ACC112 (cell line): Measurements from ENCODE around the gene APOBEC2.

ENCODE experiments used
- H2AFZ ChIP-seq: fragments of 200-600 bp; sonication (generic); one replicate; pipeline ENCODE4 v1.6.0; 2017; ENCODE audit warnings: antibody characterized with exemption, low read length; ENCODE audit not compliant: unreplicated experiment
- H3K27ac ChIP-seq: fragments of 200-600 bp; sonication (generic); 2 replicates; pipeline ENCODE4 v1.5.1; 2014; ENCODE audit warnings: low read depth, mild to moderate bottlenecking, antibody characterized with exemption, low read length, moderate library complexity
- H3K27me3 ChIP-seq: fragments of 200-600 bp; sonication (generic); 2 replicates; pipeline ENCODE4 v1.6.1; 2014; ENCODE audit warnings: mild to moderate bottlenecking, antibody characterized with exemption, low read length, moderate library complexity, mixed read lengths; ENCODE audit not compliant: insufficient read depth
- H3K36me3 ChIP-seq: fragments of 200-600 bp; sonication (generic); 2 replicates; pipeline ENCODE4 v1.6.1; 2016; ENCODE audit warnings: mild to moderate bottlenecking, antibody characterized with exemption, low read length, moderate library complexity, mixed read lengths; ENCODE audit not compliant: insufficient read depth
- H3K4me1 ChIP-seq: fragments of 200-600 bp; sonication (generic); one replicate; pipeline ENCODE4 v1.6.1; 2016; ENCODE audit warnings: low read length, mixed read lengths; ENCODE audit not compliant: insufficient read depth, unreplicated experiment, control insufficient read depth
- H3K4me3 ChIP-seq: fragments of 200-600 bp; sonication (generic); 2 replicates; pipeline ENCODE4 v1.5.1; 2014; ENCODE audit warnings: mild to moderate bottlenecking, low read depth, low read length
- H3K79me2 ChIP-seq: fragments of 200-600 bp; sonication (generic); one replicate; pipeline ENCODE4 v1.6.0; 2016; ENCODE audit warnings: low read length; ENCODE audit not compliant: control insufficient read depth, unreplicated experiment, insufficient read depth

The APOBEC2 gene

GRCh38 chr6:41037107-41037900 is 15.7 kb upstream of the APOBEC2 start:
- no peak overlapping the region for H2AFZ ChIP-seq
- H3K79me2 ChIP-seq = no peaks in the 10 kb centered on the region
- H3K27me3 ChIP-seq = peaks cover 21% of the 10 kb centered on the region
- H3K4me1 ChIP-seq = peaks cover 10% of the 10 kb centered on the region
- H3K4me3 ChIP-seq = no peak overlapping the region
- no peaks in the 10 kb centered on the region for H3K36me3 ChIP-seq
- H3K27ac ChIP-seq = no peak overlapping the region

- H2AFZ ChIP-seq = no peak overlapping the region
- peaks cover 21% of the 10 kb centered on the region for H3K27me3 ChIP-seq
- no peak overlapping the region for H3K27ac ChIP-seq
- no peaks in the 10 kb centered on the region for H3K36me3 ChIP-seq
- no peak overlapping the region for H3K4me3 ChIP-seq
- no peaks in the 10 kb centered on the region for H3K79me2 ChIP-seq
- H3K4me1 ChIP-seq = peaks cover 10% of the 10 kb centered on the region
Observed at GRCh38 chr6:41038205-41038604, 14.8 kb upstream of the APOBEC2 start.

- Histone ChIP-seq H3K4me1 (peaks cover 10% of the 10 kb centered on the region), H2AFZ (no peak within 1 kb of the TSS), H3K27ac (no peak within 1 kb of the TSS), H3K79me2 (no peaks in the 10 kb centered on the region), H3K36me3 (no peaks in the 10 kb centered on the region), H3K27me3 (peaks cover 21% of the 10 kb centered on the region), H3K4me3 (no peak within 1 kb of the TSS)
Observed at GRCh38 chr6:41039060-41039998, 13.7 kb upstream of the APOBEC2 start, which contains the start of gene UNC5CL. TSS of gene UNC5CL (minus strand) at chr6:41039221. CDS start at chr6:41035074, 4,147 bp downstream.

- H3K4me1 ChIP-seq = peaks cover 10% of the 10 kb centered on the region
- no peak overlapping the region for H3K4me3 ChIP-seq
- H3K27me3 ChIP-seq = peaks cover 21% of the 10 kb centered on the region
- H2AFZ ChIP-seq = no peak overlapping the region
- H3K36me3 ChIP-seq = no peaks in the 10 kb centered on the region
- H3K27ac ChIP-seq = no peak overlapping the region
- H3K79me2 ChIP-seq = no peaks in the 10 kb centered on the region
Observed at GRCh38 chr6:41040101-41040939, 12.7 kb upstream of the APOBEC2 start.

GRCh38 chr6:41040940-41041536 is 12.0 kb upstream of the APOBEC2 start:
- Histone ChIP-seq H3K79me2 (no peaks in the 10 kb centered on the region), H3K4me3 (no peak overlapping the region), H3K4me1 (peaks cover 10% of the 10 kb centered on the region), H2AFZ (no peak overlapping the region), H3K36me3 (no peaks in the 10 kb centered on the region), H3K27ac (no peak overlapping the region), H3K27me3 (peaks cover 24% of the 10 kb centered on the region)

GRCh38 chr6:41042226-41043055 is 10.6 kb upstream of the APOBEC2 start, which contains the start of gene TSPO2:
TSS of gene TSPO2 (plus strand) at chr6:41042467. CDS start at chr6:41042986, 519 bp downstream.
- peaks cover 32% of the 10 kb centered on the region for H3K27me3 ChIP-seq
- H3K4me3 ChIP-seq = no peak within 1 kb of the TSS
- no peaks in the 10 kb centered on the region for H3K36me3 ChIP-seq
- H3K4me1 ChIP-seq = peaks cover 10% of the 10 kb centered on the region
- no peaks in the 10 kb centered on the region for H3K79me2 ChIP-seq
- H2AFZ ChIP-seq = no peak within 1 kb of the TSS
- no peak within 1 kb of the TSS for H3K27ac ChIP-seq

GRCh38 chr6:41043151-41043550 is 9.9 kb upstream of the APOBEC2 start:
- Histone ChIP-seq H3K36me3 (no peaks in the 10 kb centered on the region), H3K4me3 (no peak overlapping the region), H3K4me1 (peaks cover 10% of the 10 kb centered on the region)

GRCh38 chr6:41045664-41046063 is 7.3 kb upstream of the APOBEC2 start:
- no peaks in the 10 kb centered on the region for H3K79me2 ChIP-seq
- no peak overlapping the region for H3K4me3 ChIP-seq
- H3K27ac ChIP-seq = no peak overlapping the region
- H3K27me3 ChIP-seq = peaks cover 20% of the 10 kb centered on the region
- H2AFZ ChIP-seq = no peak overlapping the region
- no peaks in the 10 kb centered on the region for H3K36me3 ChIP-seq
- H3K4me1 ChIP-seq = peaks cover 4% of the 10 kb centered on the region

More at GRCh38 chr6:41043151-41043550, 9.9 kb upstream of the APOBEC2 start:
- Histone ChIP-seq H3K27ac (no peak overlapping the region), H2AFZ (no peak overlapping the region), H3K79me2 (no peaks in the 10 kb centered on the region), H3K27me3 (peaks cover 25% of the 10 kb centered on the region)

GRCh38 chr6:41046084-41046483 is 6.9 kb upstream of the APOBEC2 start:
- no peaks in the 10 kb centered on the region for H3K4me1 ChIP-seq
- H3K4me3 ChIP-seq = no peak overlapping the region
- H3K79me2 ChIP-seq = no peaks in the 10 kb centered on the region

More at GRCh38 chr6:41046084-41046483, 6.9 kb upstream of the APOBEC2 start:
- Histone ChIP-seq H2AFZ (no peak overlapping the region), H3K27me3 (peaks cover 20% of the 10 kb centered on the region), H3K27ac (no peak overlapping the region), H3K36me3 (no peaks in the 10 kb centered on the region)
